ENCODE measurements around the gene NDST3. TPM values are rescaled to one million over a fixed set of nuclear protein-coding genes. Genes with fewer than 3 reads are reported as not detected.

NDST3 gene
- total and polyA plus RNA-seq, 2 of the 13 experiments (the other 11 are each of a cell fraction or from before 2014, with no cell fraction given): not detected

DNA sequence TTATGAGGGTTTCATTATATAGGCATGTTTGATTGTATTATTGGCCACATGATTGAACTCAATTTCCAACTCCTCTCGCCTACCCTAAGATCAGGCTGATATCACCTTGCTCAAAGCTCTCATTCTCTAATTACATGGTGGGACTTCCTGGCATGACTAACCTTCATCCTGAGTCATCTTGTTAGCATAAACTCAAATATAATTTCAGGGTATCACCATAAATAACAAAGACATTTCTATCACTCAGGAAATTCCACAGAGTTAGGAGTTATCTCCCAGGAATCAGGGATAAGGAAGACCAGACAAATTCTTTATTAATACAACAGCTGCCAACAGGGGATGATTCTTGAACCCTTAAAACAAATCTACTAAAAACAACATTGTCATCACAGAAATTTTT, 90.7 kb downstream of the NDST3 start (continued):
- no peak for TF ChIP-seq NFAT5 (CRISPR knock-in tag; IDR thresholded peaks at IDR 0.05)

- POLR2A ChIA-PET: no interaction called here
- no peak for ATAC-seq
- in situ Hi-C loops (cut with HindIII; ENCODE audit: extremely low pct_ligation_motif_present, low pct_unique_long_range_greater_than_20kb): no loop called here
Observed at GRCh38 chr4:118139241-118139640, 105.0 kb downstream of the NDST3 start.

More at GRCh38 chr4:118139241-118139640, 105.0 kb downstream of the NDST3 start:
- no peaks in the 10 kb centered on the region for H3K9me3 ChIP-seq (ENCODE audit: low read length)
- BruUV-seq (replicated peaks): no TSS peak
- H4K20me1 ChIP-seq (ENCODE audit: insufficient read depth, low read length): no peaks in the 10 kb centered on the region
- H3K27me3 ChIP-seq (ENCODE audit: control insufficient read depth in 1 of 2, insufficient read depth in 2 of 2, low read length in 2 of 2): no peaks in the 10 kb centered on the region
- CTCF ChIA-PET (ENCODE audit: low intra/inter-chr PET ratio, low total read pairs): no interaction called here
- intact Hi-C loops (cut with micrococcal nuclease; ENCODE audit: unreplicated experiment): no loop called here
- H3K79me2 ChIP-seq (ENCODE audit: insufficient read depth, low read length): no peaks in the 10 kb centered on the region
- H3K27ac ChIP-seq (ENCODE audit: extremely low read length, insufficient read depth, low read length): no peak overlapping the region
- H3K4me3 ChIP-seq (replicated peaks in 1 of 3; ENCODE audit: insufficient read depth in 1 of 3, low read depth in 2 of 3, low read length in 3 of 3): no peak overlapping the region
- no peak for DNase-seq (ENCODE audit: low spot score)
- H3K9ac ChIP-seq (ENCODE audit: insufficient read depth, low read depth, low read length): no peak overlapping the region
- H3K4me2 ChIP-seq (ENCODE audit: low read depth, low read length): no peak overlapping the region
- H3K4me1 ChIP-seq (ENCODE audit: insufficient read depth, low read length): no peaks in the 10 kb centered on the region
- no peak for FAIRE-seq
- TF ChIP-seq ZMYM4 (CRISPR knock-in tag; IDR thresholded peaks at IDR 0.05): no peak
- 0 out of 2 replicates have a peak, but pooled peaks have one; percentile 9 for TF ChIP-seq CEBPB (IDR thresholded peaks at IDR 0.05; ENCODE audit: borderline replicate concordance, low read depth, low read length)
- 5% methylated on average over 1 of the region's 1 CpG for WGBS (ENCODE audit: low lambda C conversion rate)
- no peaks in the 10 kb centered on the region for H3K36me3 ChIP-seq (replicated peaks in 1 of 2; ENCODE audit: control insufficient read depth in 1 of 2, insufficient read depth in 2 of 2, low read length in 2 of 2)
- no peak overlapping the region for H2AFZ ChIP-seq (ENCODE audit: low read length)
